Endothelial cell of umbilical vein (primary cell): ENCODE results near the gene NEB. TPM values are rescaled to one million over a fixed set of nuclear protein-coding genes. Genes with fewer than 3 reads are reported as not detected.

Source experiments
- BruUV-seq: library from RNA; stranded (reverse); fragments of 400-500 nt; replicated peaks from 2 replicates; lab custom pipeline; 2021; lab: Mats Ljungman, UMichigan
- CTCF ChIA-PET: fragments of 300-600, 350-600 bp; sonication (Branson Sonifier 250); formaldehyde crosslinking; loops from one replicate; lab custom pipeline; 2021; ENCODE audit warnings: antibody characterized with exemption, inconsistent platforms; lab: Charles Lee
- POLR2A ChIA-PET: fragments of 300-600, 350-600 bp; sonication (Branson Sonifier 250); formaldehyde crosslinking; loops from one replicate; lab custom pipeline; 2021; ENCODE audit warnings: antibody characterized with exemption, inconsistent platforms; lab: Charles Lee
- DNase-seq: peaks from one replicate; pipeline ENCODE4 v3.0.0-alpha.2; 2011; ENCODE audit warnings: low read depth, low spot score
- FAIRE-seq: peaks from 2 replicates; lab custom pipeline; 2011; peaks lifted over from hg19 to GRCh38; lab: Jason Lieb, UNC
- H2AFZ ChIP-seq: 2 replicates; pipeline ENCODE4 v1.6.0; 2012; ENCODE audit warnings: low read depth, low read length, control low read depth, inconsistent platforms
- H3K27ac ChIP-seq: 2 replicates; pipeline ENCODE4 v1.5.1; 2011; ENCODE audit warnings: low read depth, mild to moderate bottlenecking, control low read depth, low read length, moderate library complexity; ENCODE audit not compliant: insufficient read depth
- H3K27me3 ChIP-seq, 2 experiments: 2 replicates each; pipeline versions ENCODE4 v1.6.0 to v1.6.1; 2011; ENCODE audit warnings: low read length in 2 of 2, mixed read lengths in 1 of 2; ENCODE audit not compliant: control insufficient read depth in 2 of 2, insufficient read depth in 2 of 2
- H3K36me3 ChIP-seq, 2 experiments: 2 replicates in 1 of 2; 3 replicates in 1 of 2; pipeline ENCODE4 v1.5.1; 2011; ENCODE audit warnings: low read length in 2 of 2, mild to moderate bottlenecking in 1 of 2, moderate library complexity in 1 of 2; ENCODE audit not compliant: control insufficient read depth in 2 of 2, insufficient read depth in 2 of 2; ENCODE audit errors: extremely low read depth in 1 of 2
- H3K4me1 ChIP-seq: 3 replicates; pipeline ENCODE4 v1.5.1; 2011; ENCODE audit warnings: mild to moderate bottlenecking, low read length; ENCODE audit not compliant: control insufficient read depth, insufficient read depth; ENCODE audit errors: extremely low read depth
- H3K4me2 ChIP-seq: 2 replicates; pipeline ENCODE4 v1.6.1; 2011; ENCODE audit warnings: low read length, control low read depth, mixed read lengths; ENCODE audit not compliant: insufficient read depth
- H3K4me3 ChIP-seq, 3 experiments: fragments of 200-600 bp in 1 of 3; sonication (generic), shearing (Covaris generic) in 1 of 3; replicated peaks in 1 of 3; 2 replicates each; pipeline ENCODE4 v1.5.1; 2011 to 2016; ENCODE audit warnings: control low read depth in 3 of 3, low read length in 3 of 3, mild to moderate bottlenecking in 2 of 3, inconsistent platforms in 1 of 3, low read depth in 1 of 3, moderate library complexity in 1 of 3; ENCODE audit not compliant: insufficient read depth in 1 of 3
- H3K79me2 ChIP-seq: 2 replicates; pipeline ENCODE4 v1.6.0; 2012; ENCODE audit warnings: low read length, inconsistent platforms; ENCODE audit not compliant: control insufficient read depth, insufficient read depth
- H3K9ac ChIP-seq: replicated peaks from 2 replicates; pipeline ENCODE3; 2011; ENCODE audit warnings: low read length, control low read depth; ENCODE audit not compliant: insufficient read depth; ENCODE audit errors: extremely low read depth
- H3K9me1 ChIP-seq: replicated peaks from 3 replicates; pipeline ENCODE4 v1.6.0; 2011; ENCODE audit warnings: mild to moderate bottlenecking, low read length; ENCODE audit not compliant: control insufficient read depth, insufficient read depth; ENCODE audit errors: extremely low read depth
- H3K9me3 ChIP-seq: replicated peaks from 2 replicates; pipeline ENCODE4 v1.5.1; 2012; ENCODE audit warnings: low read length, inconsistent platforms; ENCODE audit not compliant: control insufficient read depth, insufficient read depth
- H4K20me1 ChIP-seq: replicated peaks from 2 replicates; pipeline ENCODE3; 2011; ENCODE audit warnings: mild to moderate bottlenecking, low read length; ENCODE audit not compliant: control insufficient read depth, insufficient read depth; ENCODE audit errors: extremely low read depth
- CTCF ChIP-seq, 2 donors: IDR thresholded peaks; 1 replicate in 1 of 2; 2 replicates in 1 of 2; pipeline ENCODE4 v1.5.1; 2011; ENCODE audit warnings: low read length in 2 of 2, mild to moderate bottlenecking in 2 of 2, moderate library complexity in 2 of 2, control low read depth in 1 of 2, inconsistent platforms in 1 of 2, low read depth in 1 of 2; ENCODE audit not compliant: insufficient read depth in 1 of 2; ENCODE audit errors: extremely low read depth in 1 of 2
- EZH2 ChIP-seq: IDR thresholded peaks from 2 replicates; pipeline ENCODE4 v1.6.1; 2012; ENCODE audit warnings: borderline replicate concordance, low read depth, mild to moderate bottlenecking, moderate library complexity, low read length, inconsistent platforms; ENCODE audit not compliant: severe bottlenecking
- FOS ChIP-seq: IDR thresholded peaks from 2 replicates; pipeline ENCODE4 v1.6.1; 2011; ENCODE audit warnings: mild to moderate bottlenecking, low read length, moderate library complexity, borderline replicate concordance; ENCODE audit not compliant: insufficient read depth
- GATA2 ChIP-seq: IDR thresholded peaks from 2 replicates; pipeline ENCODE4 v1.7.0; 2011; ENCODE audit warnings: low read depth, mild to moderate bottlenecking, moderate library complexity, mixed read lengths, low read length; ENCODE audit not compliant: insufficient read length, insufficient read depth
- JUN ChIP-seq: IDR thresholded peaks from 2 replicates; pipeline ENCODE4 v1.6.1; 2011; ENCODE audit warnings: borderline replicate concordance, low read depth; ENCODE audit not compliant: insufficient read length, insufficient read depth
- MAX ChIP-seq: IDR thresholded peaks from 2 replicates; pipeline ENCODE4 v1.6.1; 2011; ENCODE audit not compliant: insufficient read depth, insufficient read length
- MYC ChIP-seq: IDR thresholded peaks from one replicate; pipeline ENCODE4 v1.6.1; 2011; ENCODE audit warnings: mild to moderate bottlenecking, low read depth, low read length
- POLR2A ChIP-seq: IDR thresholded peaks from 2 replicates; pipeline ENCODE4 v1.6.1; 2012; ENCODE audit warnings: low read depth, mild to moderate bottlenecking, control low read depth, low read length
- POLR2AphosphoS5 ChIP-seq: IDR thresholded peaks from 2 replicates; pipeline ENCODE4 v1.6.1; 2012; ENCODE audit warnings: low read depth, mild to moderate bottlenecking, control low read depth, low read length, moderate library complexity; ENCODE audit not compliant: insufficient read depth
- dilution Hi-C: fragments of 300-500 bp; cut with MboI; formaldehyde crosslinking; loops from one replicate; pipeline ENCODE4 v1.15.0; 2019; ENCODE audit warnings: low sequenced_read_pairs; ENCODE audit not compliant: extremely low pct_ligation_motif_present
- intact Hi-C: fragments of 100-400 bp; cut with micrococcal nuclease; formaldehyde crosslinking; loops from one replicate; pipeline ENCODE4 v1.10.0; 2022
- polyA plus RNA-seq, 4 experiments: library from polyadenylated mRNA; depleted of rRNA in 3 of 4; stranded (reverse) in 3 of 4; unstranded in 1 of 4; fragments of >200 nt; gene quantifications; 2 replicates each; pipeline versions ENCODE4 v1.2.1 to v1.2.3, GENCODE V29; 2011 to 2012; ENCODE audit warnings: missing spikeins in 1 of 4
- total RNA-seq: library from RNA; stranded (reverse); gene quantifications from 2 replicates; pipeline ENCODE4 v1.2.3, GENCODE V29; 2021

NEB gene
- total and polyA plus RNA-seq, 2 donors (not counting 3 experiments of a cell fraction or from before 2014, with no cell fraction given), result 0.84 to 1.8 TPM

- Histone ChIP-seq H3K4me3 (no peak overlapping the region), H3K79me2 (no peaks in the 10 kb centered on the region), H3K4me1 (no peaks in the 10 kb centered on the region), H3K9ac (no peak overlapping the region), H3K9me1 (no peaks in the 10 kb centered on the region), H3K9me3 (no peaks in the 10 kb centered on the region), H3K4me2 (no peak overlapping the region), H3K27ac (no peak overlapping the region), H4K20me1 (no peaks in the 10 kb centered on the region), H3K36me3 (no peaks in the 10 kb centered on the region), H2AFZ (no peak overlapping the region), H3K27me3 (no peaks in the 10 kb centered on the region)
- TF ChIP-seq MYC, result no peak
- TF ChIP-seq GATA2, result no peak
- no peak for TF ChIP-seq CTCF (IDR thresholded peaks at IDR 0.05; ENCODE audit: extremely low read depth in 1 of 2, insufficient read depth in 1 of 2, low read depth in 1 of 2, low read length in 2 of 2)
- TF ChIP-seq POLR2AphosphoS5, result no peak
- no peak for TF ChIP-seq JUN
- no peak for TF ChIP-seq EZH2
- no peak for TF ChIP-seq MAX
- no peak for TF ChIP-seq FOS
- TF ChIP-seq POLR2A, result no peak
- BruUV-seq, result no TSS peak
- dilution Hi-C loops (no loop called here), intact Hi-C loops (no loop called here)
- FAIRE-seq (no peak), DNase-seq (no peak)
- ChIA-PET POLR2A (no interaction called here), CTCF (no interaction called here)
Observed at GRCh38 chr2:151506170-151506569, 228.1 kb downstream of the NEB start.
